Measurements from ENCODE around the gene WWTR1. TPM values are rescaled to one million over a fixed set of nuclear protein-coding genes. Genes with fewer than 3 reads are reported as not detected.

The WWTR1 gene
- polyA plus RNA-seq, 1 donor (not counting 4 experiments of a cell fraction or from before 2014, with no cell fraction given), result 77.3 TPM

- H2AFZ ChIP-seq (ENCODE audit: control insufficient read depth, low read length), result no peak overlapping the region
- no peak overlapping the region for H3K9ac ChIP-seq (ENCODE audit: control insufficient read depth, extremely low read depth, insufficient read depth, low read length)
- H3K36me3 ChIP-seq (ENCODE audit: control insufficient read depth in 2 of 2, extremely low read depth in 1 of 2, insufficient read depth in 2 of 2, low read length in 2 of 2), result peaks cover 5 to 11% of the 10 kb centered on the region in 2 experiments
- H3K4me2 ChIP-seq (ENCODE audit: control insufficient read depth, extremely low read depth, insufficient read depth, low read depth, low read length), result peak overlapping the region; percentile 59
- no peak for TF ChIP-seq EZH2 (IDR thresholded peaks at IDR 0.05; ENCODE audit: low read length)
- H3K4me3 ChIP-seq (ENCODE audit: control insufficient read depth in 2 of 3, extremely low read depth in 1 of 3, insufficient read depth in 2 of 3, low read depth in 1 of 3, low read length in 3 of 3), result no peak overlapping the region
- peak overlapping the region; percentile 29 for H3K27ac ChIP-seq (ENCODE audit: control insufficient read depth, insufficient read depth, low read length)
- DNase-seq (ENCODE audit: low read depth, low spot score), result no peak
- H3K9me3 ChIP-seq (ENCODE audit: control insufficient read depth, low read depth, low read length), result no peaks in the 10 kb centered on the region
- dilution Hi-C loops (cut with MboI; ENCODE audit: extremely low pct_ligation_motif_present, low sequenced_read_pairs), result no loop called here
- H4K20me1 ChIP-seq (ENCODE audit: control insufficient read depth, extremely low read depth, insufficient read depth, low read length), result no peaks in the 10 kb centered on the region
- peak; percentile 39 for FAIRE-seq
- no peaks in the 10 kb centered on the region for H3K27me3 ChIP-seq (ENCODE audit: control insufficient read depth, extremely low read depth, insufficient read depth, low read length)
- peaks cover 21% of the 10 kb centered on the region for H3K79me2 ChIP-seq (ENCODE audit: control insufficient read depth, insufficient read depth, low read length)
- peaks cover 14% of the 10 kb centered on the region for H3K4me1 ChIP-seq (ENCODE audit: control insufficient read depth, extremely low read depth, insufficient read depth, low read length)
- H3K9me1 ChIP-seq (ENCODE audit: control insufficient read depth, extremely low read depth, insufficient read depth, low read length), result no peaks in the 10 kb centered on the region
These were observed 128.7 kb downstream of the WWTR1 start for GRCh38 chr3:149529099-149529498.

DNA sequence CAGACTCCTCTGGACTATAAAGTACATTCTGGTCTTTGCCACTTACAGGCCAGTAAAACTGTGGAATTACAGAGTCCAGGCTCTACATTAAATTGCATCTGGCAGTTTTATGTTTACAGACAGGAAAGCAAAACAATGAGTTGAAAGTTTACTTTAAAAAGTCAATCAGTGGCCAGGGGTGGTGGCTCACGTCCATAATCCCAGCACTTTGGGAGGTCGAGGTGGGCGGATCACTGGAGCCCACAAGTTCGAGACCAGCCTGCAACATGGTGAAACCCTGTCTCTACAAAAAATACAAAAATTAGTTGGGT, 129.5 kb downstream of the WWTR1 start:
- H4K20me1 ChIP-seq (ENCODE audit: control insufficient read depth, extremely low read depth, insufficient read depth, low read length), result no peaks in the 10 kb centered on the region
- TF ChIP-seq EZH2 (IDR thresholded peaks at IDR 0.05; ENCODE audit: low read length) (no peak), CTCF (optimal IDR thresholded peaks at IDR 0.05 in 1 of 3, IDR thresholded peaks at IDR 0.05 in 1 of 3, conservative IDR thresholded peaks at IDR 0.05 in 1 of 3; ENCODE audit: extremely low read depth in 1 of 3, insufficient read depth in 2 of 3, low read length in 3 of 3) (no peak)
- H3K9ac ChIP-seq (ENCODE audit: control insufficient read depth, extremely low read depth, insufficient read depth, low read length), result no peak overlapping the region
- DNase-seq (ENCODE audit: low read depth, low spot score) (no peak), FAIRE-seq (no peak)
- H3K4me2 ChIP-seq (ENCODE audit: control insufficient read depth, extremely low read depth, insufficient read depth, low read depth, low read length), result no peak overlapping the region
- peaks cover 14% of the 10 kb centered on the region for H3K4me1 ChIP-seq (ENCODE audit: control insufficient read depth, extremely low read depth, insufficient read depth, low read length)
- no peaks in the 10 kb centered on the region for H3K9me1 ChIP-seq (ENCODE audit: control insufficient read depth, extremely low read depth, insufficient read depth, low read length)
- no peak overlapping the region for H3K4me3 ChIP-seq (ENCODE audit: control insufficient read depth in 2 of 3, extremely low read depth in 1 of 3, insufficient read depth in 2 of 3, low read depth in 1 of 3, low read length in 3 of 3)
- H3K79me2 ChIP-seq (ENCODE audit: control insufficient read depth, insufficient read depth, low read length), result peaks cover 21% of the 10 kb centered on the region
- no peak overlapping the region for H3K27ac ChIP-seq (ENCODE audit: control insufficient read depth, insufficient read depth, low read length)
- H3K9me3 ChIP-seq (ENCODE audit: control insufficient read depth, low read depth, low read length), result no peaks in the 10 kb centered on the region
- no peaks in the 10 kb centered on the region for H3K27me3 ChIP-seq (ENCODE audit: control insufficient read depth, extremely low read depth, insufficient read depth, low read length)
- dilution Hi-C loops (cut with MboI; ENCODE audit: extremely low pct_ligation_motif_present, low sequenced_read_pairs), result no loop called here
- H2AFZ ChIP-seq (ENCODE audit: control insufficient read depth, low read length), result no peak overlapping the region
- peaks cover 9 to 15% of the 10 kb centered on the region in 2 experiments for H3K36me3 ChIP-seq (ENCODE audit: control insufficient read depth in 2 of 2, extremely low read depth in 1 of 2, insufficient read depth in 2 of 2, low read length in 2 of 2)
